Measurements from ENCODE around the gene AKR1A1.
"Not testable (repeated sequence)": the region's sequence is repeated elsewhere in the genome, so short reads cannot be mapped to it uniquely, and the experiment has no call there.

Gene AKR1A1

DNA sequence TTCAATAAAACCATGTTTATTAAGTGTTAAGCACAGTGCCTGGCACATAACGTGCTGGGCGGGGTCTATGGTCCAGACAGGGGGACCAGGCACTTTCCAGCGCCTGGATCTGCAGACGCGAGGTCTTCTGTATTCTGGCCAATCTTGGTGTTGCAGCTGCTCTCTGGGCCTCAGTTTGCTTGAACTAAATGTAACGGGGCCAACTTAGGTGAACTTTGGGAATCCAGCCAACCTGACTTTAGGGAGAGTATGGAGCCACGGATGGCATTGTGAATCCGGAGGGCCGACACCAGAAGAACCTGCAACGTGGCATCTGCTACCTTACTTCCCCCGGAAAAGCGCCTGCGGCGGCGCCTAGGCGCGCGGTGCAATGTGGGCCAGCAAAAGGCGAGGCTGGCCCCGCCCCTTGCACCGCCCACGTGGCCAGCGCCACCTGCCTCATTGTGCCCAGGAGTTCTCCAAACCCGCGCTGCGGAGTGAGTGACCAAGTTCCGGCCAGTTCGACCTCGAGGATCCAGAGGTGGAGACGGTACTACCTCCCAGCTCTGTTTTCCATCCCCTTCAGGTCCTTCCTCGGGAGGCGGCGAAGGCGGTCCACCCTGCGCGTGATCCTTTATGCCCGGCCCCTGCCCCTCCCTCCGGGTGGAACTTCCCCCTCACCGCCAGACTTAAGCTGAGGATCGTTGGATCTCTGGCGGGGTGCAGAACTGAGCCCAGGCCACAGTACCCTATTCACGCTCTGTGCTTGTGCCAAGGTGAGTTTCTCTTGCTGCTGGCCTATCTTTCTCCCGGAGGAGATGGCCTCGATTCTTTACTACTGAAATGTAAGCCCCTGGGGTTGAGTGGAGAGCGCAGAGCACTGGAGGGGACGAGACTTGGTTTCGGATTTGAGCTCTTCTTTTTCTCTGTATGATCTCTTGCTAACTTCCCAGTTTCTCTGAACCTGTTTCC, at the start of gene AKR1A1:
Gene AKR1A1 (plus strand): TSS at position 426 of the 951 bp plus-strand sequence. CDS start 10,969 bp downstream, outside the sequence.
- DNase-seq (ENCODE audit: low read depth): peak; percentile 84

DNA sequence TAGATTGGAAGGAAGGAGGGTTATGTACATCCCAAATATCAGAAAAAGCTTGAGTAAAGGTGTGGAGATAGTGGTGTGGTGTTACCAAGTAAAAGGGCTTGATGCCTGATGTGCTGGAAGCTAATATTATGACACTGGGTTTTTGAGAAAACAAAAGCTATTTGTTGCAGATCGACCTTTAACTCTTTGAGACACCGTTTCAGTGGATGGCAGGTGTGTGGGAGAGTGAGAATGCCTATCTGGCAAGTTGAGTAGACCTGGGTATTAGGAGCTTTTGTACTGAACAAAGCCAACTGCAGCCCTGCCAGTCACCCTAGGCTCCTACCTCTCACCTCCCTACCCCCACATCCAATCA, 49.1 kb upstream of the AKR1A1 start:
- no peak for DNase-seq (ENCODE audit: low read depth)

DNA sequence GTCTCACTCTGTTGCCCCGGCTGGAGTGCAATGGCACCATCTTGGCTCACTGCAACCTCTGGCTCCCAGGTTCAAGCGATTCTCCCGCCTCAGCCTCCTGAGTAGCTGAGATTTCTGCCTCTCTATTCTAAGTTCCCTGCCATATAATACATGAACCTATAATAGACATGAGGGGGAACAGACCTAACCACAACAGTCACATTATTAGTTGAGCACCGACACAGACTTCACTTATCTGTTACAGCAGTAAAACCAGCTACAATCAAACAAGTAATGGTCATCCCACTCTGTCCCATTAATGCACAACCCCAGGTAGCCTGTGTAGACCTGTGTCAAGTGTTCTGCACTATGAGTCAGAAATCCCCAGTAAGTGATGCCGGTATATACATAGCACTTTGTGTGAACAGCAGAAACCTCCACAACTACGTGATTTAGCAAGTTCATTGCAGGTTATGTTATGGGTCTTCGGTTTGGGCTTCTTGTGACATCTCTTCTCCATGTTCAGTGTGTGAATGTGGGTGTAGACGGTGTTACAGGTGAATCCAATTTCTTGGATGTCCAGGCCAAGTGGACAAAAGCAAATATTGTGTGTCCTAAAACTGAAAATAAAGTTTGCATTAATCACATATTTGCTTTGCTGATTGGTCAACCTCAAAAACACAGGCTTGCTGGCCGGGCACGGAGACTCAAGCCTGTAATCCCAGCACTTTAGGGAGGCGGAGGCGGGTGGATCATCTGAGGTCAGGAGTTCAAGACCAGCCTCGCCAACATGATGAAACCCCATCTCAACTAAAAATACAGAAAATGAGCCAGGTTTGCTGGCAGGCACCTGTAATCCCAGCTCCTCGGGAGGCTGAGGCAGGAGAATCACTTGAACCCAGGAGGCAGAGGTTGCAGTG, 46.9 kb upstream of the AKR1A1 start:
- no peak for DNase-seq (ENCODE audit: low read depth)

DNA sequence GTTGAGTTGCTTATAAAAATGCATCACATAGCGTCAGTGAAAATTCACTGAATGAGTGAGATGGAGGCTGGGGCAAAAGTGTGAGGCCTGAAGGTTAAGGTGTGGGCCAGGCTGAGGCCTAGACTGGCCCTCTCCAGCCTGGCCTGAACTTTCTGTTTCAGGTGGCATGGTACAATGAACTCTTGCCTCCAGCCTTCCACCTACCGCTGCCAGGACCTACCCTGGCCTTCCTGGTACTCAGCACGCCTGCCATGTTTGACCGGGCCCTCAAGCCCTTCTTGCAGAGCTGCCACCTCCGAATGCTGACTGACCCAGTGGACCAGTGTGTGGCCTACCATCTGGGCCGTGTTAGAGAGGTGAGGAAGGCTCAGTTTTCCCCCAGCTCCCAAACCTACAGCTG, 43.4 kb upstream of the AKR1A1 start:
- no peak for DNase-seq (ENCODE audit: low read depth)

DNA sequence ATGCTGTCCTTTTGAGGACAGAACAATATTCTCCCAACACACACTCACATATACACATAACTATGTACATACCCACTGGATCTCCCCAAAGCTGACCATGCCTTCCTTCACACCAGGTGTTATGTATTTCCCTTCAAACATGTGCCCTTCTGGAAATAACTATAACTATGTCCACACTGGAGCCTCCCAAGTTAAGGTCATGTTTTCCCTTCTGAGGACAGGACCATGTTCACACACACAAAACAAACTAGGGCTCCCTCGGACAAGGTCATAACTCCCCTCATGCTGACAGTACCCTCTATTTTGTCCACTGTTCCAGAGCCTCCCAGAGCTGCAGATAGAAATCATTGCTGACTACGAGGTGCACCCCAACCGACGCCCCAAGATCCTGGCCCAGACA, 42.7 kb upstream of the AKR1A1 start:
- DNase-seq (ENCODE audit: low read depth): no peak

DNA sequence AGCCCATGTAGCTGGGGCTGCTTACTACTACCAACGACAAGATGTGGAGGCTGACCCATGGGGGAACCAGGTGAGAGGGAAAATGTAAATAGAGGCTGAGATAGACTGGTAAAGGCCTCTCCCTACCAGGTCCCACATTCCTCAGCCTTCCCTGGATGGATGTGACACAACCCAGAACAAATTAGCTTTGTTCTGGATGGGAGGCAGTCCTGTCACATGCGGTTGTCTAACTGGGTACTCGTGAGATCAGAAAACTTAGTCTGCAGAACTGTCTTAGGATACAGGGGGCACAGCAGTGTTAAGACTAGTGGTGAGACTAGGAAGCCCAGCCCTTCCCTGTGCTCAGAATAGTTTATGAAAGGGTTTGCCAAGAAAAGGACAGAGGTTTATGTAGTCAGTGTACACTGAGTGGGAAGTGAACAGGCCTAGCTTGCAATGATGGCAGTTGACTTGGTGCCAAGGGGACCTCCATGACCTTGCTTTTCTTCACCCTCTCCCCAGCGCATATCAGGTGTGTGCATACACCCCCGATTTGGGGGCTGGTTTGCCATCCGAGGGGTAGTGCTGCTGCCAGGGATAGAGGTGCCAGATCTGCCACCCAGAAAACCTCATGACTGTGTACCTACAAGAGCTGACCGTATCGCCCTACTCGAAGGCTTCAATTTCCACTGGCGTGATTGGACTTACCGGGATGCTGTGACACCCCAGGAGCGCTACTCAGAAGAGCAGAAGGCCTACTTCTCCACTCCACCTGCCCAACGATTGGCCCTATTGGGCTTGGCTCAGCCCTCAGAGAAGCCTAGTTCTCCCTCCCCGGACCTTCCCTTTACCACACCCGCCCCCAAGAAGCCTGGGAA, 42.1 kb upstream of the AKR1A1 start:
- no peak for DNase-seq (ENCODE audit: low read depth)

DNA sequence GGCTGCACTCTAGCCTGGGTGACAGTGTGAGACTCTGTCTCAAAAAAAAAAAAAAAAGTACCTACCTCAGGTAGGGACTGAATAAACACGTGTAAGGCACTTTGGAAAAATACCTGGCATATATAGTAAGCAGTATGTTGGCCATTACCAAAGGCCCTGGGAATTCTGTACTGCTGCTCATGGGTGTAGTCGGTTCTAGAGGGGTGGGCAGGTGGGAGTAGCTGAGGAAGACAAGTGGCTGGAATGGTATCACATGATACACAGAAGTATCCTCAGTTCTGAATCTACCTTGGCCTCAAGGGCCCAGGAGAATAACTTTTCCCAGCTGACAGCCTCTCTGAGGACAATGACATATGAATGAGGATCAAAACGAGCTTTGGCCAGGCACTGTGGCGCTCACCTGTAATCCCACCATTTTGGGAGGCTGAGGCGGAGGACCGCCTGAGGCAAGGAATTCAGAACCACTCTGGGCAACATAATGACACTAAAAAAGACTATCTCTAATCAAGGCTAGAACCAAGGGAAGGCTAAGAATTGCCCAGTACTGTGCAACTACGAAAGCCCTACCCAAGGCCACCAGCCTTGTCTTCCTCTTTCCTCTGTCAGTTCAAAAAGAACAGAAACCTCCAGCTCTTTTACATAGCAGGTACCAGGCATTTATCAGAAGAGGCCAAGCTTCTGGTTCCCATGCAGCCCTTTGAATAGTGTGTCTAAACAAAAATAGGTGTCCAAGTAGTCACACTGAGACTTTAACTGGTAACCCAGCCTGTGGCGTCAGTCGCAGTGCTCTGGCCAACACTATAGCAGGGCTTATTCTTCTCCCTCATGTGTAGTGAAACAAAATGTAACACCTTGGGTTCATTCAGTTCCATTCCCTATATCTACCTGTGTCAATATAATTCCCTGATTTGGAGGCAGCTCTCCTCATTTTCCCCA, 40.3 kb upstream of the AKR1A1 start:
- DNase-seq (ENCODE audit: low read depth): no peak

DNA sequence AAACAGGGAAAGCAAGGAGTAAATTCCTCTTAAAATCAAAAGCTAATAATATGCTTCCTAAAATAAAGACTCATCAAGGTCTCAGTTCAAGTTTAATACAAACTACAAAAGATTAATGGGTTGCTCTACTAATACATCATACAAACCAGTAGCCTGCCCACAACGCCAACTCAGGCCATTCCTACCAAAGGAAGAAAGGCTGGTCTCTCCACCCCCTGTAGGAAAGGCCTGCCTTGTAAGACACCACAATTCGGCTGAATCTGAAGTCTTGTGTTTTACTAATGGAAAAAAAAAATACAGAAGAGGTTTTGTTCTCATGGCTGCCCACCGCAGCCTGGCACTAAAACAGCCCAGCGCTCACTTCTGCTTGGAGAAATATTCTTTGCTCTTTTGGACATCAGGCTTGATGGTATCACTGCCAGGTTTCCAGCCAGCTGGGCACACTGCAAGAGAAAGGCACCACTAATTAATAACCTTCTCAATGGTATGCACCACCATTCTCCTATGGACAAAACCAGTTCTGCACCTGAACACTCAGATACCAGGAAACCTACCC, 39.6 kb upstream of the AKR1A1 start:
- no peak for DNase-seq (ENCODE audit: low read depth)

DNA sequence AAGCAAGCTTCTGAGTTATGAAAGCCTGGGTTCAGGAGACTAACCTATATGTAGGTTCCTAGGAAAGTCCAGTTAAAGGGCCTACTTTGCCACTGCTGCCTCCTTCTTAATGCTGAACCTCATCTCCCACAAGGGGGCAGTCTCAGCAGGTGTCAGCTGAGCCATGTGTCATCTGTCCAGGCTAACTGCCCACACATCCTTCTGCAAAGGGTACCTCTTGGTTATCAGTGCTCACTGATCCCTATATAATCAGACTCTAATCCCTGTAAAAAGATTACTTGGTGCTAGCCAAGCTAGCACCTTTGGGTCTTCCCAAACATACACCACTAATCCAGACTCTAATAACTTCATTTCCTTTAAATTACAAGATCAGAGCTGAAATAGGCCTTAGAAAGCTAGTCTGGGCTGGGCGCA, 38.0 kb upstream of the AKR1A1 start:
- peak; percentile 45 for DNase-seq (ENCODE audit: low read depth)

DNA sequence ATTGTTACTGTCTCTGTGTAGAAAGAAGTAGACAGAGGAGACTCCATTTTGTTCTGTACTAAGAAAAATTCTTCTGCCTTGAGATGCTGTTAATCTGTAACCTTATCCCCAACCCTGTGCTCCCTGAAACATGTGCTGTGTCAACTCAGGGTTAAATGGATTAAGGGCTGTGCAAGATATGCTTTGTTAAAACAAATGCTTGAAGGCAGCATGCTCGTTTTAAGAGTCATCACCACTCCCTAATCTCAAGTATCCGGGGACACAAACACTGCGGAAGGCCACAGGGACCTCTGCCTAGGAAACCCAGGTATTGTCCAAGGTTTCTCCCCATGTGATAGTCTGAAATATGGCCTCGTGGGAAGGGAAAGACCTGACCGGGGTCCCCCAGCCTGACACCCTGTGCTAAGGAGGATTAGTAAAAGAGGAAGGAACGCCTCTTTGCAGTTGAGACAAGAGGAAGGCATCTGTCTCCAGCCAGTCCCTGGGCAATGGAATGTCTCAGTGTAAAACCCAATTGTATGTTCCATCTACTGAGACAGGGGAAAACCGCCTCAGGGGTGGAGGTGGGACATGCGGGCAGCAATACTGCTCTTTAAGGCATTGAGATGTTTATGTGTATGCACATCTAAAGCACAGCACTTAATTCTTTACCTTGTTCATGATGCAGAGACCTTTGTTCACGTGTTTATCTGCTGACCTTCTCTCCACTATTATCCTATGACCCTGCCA, 36.9 kb upstream of the AKR1A1 start:
- not testable (repeated sequence) for DNase-seq (ENCODE audit: low read depth)

DNA sequence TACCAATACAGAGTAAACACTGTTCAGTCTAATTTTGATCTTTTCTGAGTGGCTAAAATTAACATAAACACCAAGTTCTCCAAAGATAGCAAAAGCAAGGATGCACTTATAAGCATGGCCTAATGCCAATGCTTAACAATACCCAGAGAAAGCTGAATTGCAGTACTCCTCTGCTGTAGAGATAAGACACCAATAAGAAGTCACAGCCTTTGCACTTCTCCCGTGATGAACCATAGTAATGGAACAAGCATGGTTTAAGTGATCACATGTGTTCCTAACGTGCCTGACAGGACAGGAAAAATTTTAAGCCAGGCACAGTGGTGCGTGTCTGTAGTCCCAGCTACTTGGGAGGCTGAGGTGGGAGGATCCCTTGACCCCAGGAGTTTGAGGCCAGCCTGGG, 34.6 kb upstream of the AKR1A1 start:
- DNase-seq (ENCODE audit: low read depth): no peak

DNA sequence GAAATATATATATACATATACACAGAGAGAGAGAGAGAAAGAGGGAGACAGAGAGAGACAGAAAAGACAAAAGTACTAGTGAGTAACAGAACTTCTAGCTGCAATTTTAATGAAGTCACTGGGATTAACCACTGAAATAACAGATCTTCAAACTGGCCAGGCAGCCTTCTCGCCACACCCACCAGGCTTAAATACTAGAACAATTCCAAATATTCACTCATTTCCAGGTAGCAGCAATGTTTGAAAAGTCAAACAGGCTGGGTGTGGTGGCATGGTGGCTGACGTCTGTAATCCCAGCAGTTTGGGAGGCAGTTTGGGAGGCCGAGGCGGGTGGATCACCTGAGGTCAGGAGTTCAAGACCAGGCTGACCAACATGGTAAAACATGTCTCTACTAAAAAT, 34.2 kb upstream of the AKR1A1 start:
- no peak for DNase-seq (ENCODE audit: low read depth)

DNA sequence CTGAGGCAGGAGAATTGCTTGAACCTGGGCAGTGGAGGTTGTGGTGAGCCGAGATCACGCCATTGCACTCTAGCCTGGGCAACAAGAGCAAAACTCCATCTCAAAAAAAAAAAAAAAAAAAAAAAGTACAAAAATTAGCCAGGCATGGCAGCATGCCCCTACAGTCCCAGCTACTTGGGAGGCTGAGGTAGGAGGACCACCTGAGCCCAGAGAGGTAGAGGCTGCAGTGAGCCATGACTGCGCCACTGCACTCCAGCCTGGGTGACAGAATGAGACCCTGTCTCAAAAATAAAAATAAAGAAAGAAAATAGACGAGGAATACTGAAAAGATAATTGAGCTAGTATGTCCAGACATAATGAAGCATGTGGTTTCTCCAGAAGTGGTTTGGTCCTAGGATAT, 32.3 kb upstream of the AKR1A1 start:
- not testable (repeated sequence) for DNase-seq (ENCODE audit: low read depth)

DNA sequence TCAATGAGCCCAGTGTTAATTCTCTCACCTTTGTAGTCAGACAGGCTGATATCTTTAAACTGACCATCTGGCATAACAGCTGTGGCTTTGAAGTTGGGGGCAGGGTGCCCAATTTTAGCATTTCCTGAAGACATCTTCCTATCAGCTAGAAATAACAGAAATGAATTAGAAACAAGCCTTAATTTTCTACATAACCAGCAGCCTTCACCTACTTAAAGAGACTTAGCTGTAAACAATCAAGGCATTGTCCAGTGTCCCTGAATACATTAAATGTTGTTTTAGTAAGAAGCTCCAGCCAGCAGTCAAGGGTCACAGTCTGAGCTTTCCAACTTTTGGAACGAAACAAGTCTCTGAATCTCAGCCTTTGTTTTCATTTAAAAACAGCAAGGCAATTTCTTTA, 31.7 kb upstream of the AKR1A1 start:
- DNase-seq (ENCODE audit: low read depth): no peak

DNA sequence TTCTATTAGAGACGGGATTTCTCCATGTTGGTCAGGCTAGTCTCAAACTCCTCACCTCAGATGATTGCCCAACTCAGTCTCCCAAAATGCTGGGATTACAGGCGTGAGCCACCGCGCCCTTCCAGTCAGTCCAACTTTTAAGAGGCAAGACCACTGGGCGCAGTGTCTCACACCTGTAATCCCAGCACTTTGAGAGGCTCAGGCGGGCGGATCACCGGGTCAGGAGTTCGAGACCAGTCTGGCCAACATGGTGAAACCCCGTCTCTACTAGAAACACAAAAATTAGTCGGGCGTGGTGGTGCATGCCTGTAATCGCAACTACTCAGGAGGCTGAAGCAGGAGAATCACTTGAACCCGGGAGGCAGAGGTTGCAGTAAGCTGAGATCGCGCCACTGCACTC, 30.9 kb upstream of the AKR1A1 start:
- not testable (repeated sequence) for DNase-seq (ENCODE audit: low read depth)

DNA sequence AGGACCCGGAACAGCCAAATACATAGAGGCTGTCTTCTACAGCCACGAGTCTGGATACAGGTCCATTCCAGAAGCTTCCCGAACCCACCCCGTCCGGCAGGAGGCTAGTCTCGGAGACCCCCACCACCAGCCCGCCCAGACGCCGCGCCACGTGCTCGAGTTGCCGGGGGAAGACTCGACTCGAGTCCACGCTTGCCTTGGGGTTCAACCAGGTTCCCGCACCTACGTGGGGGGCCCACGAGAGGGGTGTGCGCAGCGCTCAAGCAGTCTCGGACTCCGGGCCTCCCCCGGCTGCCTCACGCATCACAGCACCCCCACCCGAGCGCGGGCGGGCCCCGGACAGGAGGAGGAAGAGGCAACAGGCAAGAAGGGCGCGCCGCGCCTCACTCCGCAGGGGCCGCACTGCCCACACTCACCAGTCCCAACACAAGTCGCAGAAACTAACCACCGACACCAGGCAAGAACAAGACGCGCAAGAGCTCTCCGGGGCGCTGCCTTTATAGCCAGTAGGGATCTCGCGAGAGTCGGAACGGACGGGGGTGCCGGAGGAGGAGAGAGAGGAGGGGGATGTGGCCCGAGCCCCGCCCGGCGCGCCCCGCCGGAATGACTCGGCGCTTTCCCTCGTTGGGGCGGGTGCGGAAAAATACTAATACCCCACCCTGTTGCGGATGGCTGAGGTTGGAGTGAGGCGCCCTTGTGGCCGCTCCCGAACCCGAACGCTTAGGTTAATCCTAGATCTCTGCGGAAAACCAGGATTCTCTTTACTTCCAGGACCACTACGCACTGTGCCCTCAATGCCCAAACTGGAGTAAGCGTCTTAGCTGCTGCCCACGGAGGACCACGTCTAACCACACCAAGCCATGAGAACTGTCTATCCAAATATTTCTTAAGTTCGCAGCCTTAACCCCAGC, 29.0 kb upstream of the AKR1A1 start, which contains the start of gene PRDX1:
Gene PRDX1 (minus strand): TSS at position 472 of the 911 bp plus-strand sequence. CDS start 2,841 bp downstream, outside the sequence.
- peak; percentile 96 for DNase-seq (ENCODE audit: low read depth)

DNA sequence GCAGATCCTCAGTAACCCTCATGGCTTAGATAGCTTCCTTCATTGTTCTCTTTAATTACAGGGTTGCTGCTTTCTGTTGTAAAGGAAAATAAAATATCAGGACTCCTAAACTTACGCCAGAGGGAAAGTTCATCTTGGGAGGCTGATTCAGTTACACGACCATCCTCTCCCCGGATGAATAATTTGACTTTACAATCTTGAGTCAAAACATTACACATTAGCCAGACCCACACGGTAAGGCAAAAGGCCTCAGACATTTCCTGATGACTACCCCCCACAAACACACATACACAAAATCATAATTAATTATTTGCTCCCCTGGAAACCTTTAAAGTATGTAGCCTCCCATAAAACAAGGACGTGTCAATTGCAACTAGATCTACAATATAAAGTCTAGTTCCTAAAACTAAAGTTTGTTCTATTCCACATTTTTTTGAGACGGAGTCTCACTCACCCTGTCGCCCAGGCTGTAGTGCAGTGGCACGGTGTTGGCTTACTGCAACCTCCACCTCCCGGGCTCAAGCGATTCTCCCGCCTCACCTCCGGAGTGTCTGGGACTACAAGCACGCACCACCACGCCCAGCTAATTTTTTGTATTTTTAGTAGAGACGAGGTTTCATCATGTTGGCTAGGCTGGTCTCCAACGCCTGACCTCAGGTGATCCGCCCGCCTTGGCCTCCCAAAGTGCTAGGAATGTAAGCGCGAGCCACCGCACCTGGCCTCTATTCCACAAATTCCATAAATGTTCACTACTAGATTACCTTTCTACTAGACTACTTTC, 28.1 kb upstream of the AKR1A1 start:
- no peak for DNase-seq (ENCODE audit: low read depth)

DNA sequence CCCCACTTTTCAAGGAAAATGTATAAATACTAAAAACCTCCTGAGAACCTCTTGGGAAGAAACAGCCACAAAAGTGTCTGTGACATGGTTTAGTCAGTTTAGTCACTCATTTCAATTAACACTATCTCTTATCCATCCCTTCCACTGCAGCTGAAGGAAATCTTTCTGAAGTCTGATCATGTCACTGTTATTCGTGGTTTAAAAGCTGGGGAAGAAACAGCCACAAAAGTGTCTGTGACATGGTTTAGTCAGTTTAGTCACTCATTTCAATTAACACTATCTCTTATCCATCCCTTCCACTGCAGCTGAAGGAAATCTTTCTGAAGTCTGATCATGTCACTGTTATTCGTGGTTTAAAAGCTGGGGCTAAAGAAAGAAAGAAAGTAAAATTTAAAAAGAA, 27.1 kb upstream of the AKR1A1 start:
- not testable (repeated sequence) for DNase-seq (ENCODE audit: low read depth)
